Measurements from ENCODE around the gene SORCS2.
A peak's percentile ranks its signal among the peaks of the same experiment; 100 is the strongest.

SORCS2 gene

GRCh38 chr4:7510066-7510465, 317.7 kb downstream of the SORCS2 start:
- DNase-seq (ENCODE audit: low read depth), result no peak

- DNase-seq (ENCODE audit: low read depth), result no peak
Measured at GRCh38 chr4:7510538-7510937, 318.2 kb downstream of the SORCS2 start.

- DNase-seq (ENCODE audit: low read depth), result no peak
Measured at GRCh38 chr4:7511525-7511924, 319.2 kb downstream of the SORCS2 start.

- DNase-seq (ENCODE audit: low read depth), result no peak
Measured at GRCh38 chr4:7512428-7512827, 320.1 kb downstream of the SORCS2 start.

GRCh38 chr4:7512946-7513345, 320.6 kb downstream of the SORCS2 start:
- no peak for DNase-seq (ENCODE audit: low read depth)

- peak; percentile 40 for DNase-seq (ENCODE audit: low read depth)
Measured at GRCh38 chr4:7513671-7514070, 321.3 kb downstream of the SORCS2 start.

- DNase-seq (ENCODE audit: low read depth), result no peak
Measured at GRCh38 chr4:7514281-7514680, 321.9 kb downstream of the SORCS2 start.

GRCh38 chr4:7514789-7515188, 322.5 kb downstream of the SORCS2 start:
- no peak for DNase-seq (ENCODE audit: low read depth)

GRCh38 chr4:7515390-7515902, 323.1 kb downstream of the SORCS2 start:
- DNase-seq (ENCODE audit: low read depth), result peak; percentile 4

- DNase-seq (ENCODE audit: low read depth), result no peak
Measured at GRCh38 chr4:7516096-7516772, 323.9 kb downstream of the SORCS2 start.

GRCh38 chr4:7516773-7517144, 324.4 kb downstream of the SORCS2 start:
- DNase-seq (ENCODE audit: low read depth), result no peak

- DNase-seq (ENCODE audit: low read depth), result no peak
Measured at GRCh38 chr4:7518871-7519637, 326.7 kb downstream of the SORCS2 start.

- DNase-seq (ENCODE audit: low read depth), result no peak
Measured at GRCh38 chr4:7519638-7520376, 327.5 kb downstream of the SORCS2 start.

- no peak for DNase-seq (ENCODE audit: low read depth)
Measured at GRCh38 chr4:7521666-7522065, 329.3 kb downstream of the SORCS2 start.

GRCh38 chr4:7522452-7523220, 330.3 kb downstream of the SORCS2 start:
- no peak for DNase-seq (ENCODE audit: low read depth)

GRCh38 chr4:7523526-7523925, 331.2 kb downstream of the SORCS2 start:
- no peak for DNase-seq (ENCODE audit: low read depth)

- DNase-seq (ENCODE audit: low read depth), result no peak
Measured at GRCh38 chr4:7524064-7524682, 331.8 kb downstream of the SORCS2 start.

- DNase-seq (ENCODE audit: low read depth), result no peak
Measured at GRCh38 chr4:7524843-7525242, 332.5 kb downstream of the SORCS2 start.

- no peak for DNase-seq (ENCODE audit: low read depth)
Measured at GRCh38 chr4:7526491-7526890, 334.2 kb downstream of the SORCS2 start.

GRCh38 chr4:7526929-7527535, 334.7 kb downstream of the SORCS2 start:
- no peak for DNase-seq (ENCODE audit: low read depth)
